H9 (cell line): ENCODE data around the gene C1orf52. TPM values are rescaled to one million over a fixed set of nuclear protein-coding genes. Genes with fewer than 3 reads are reported as not detected.

Source experiments
- DNase-seq: peaks from one replicate; pipeline ENCODE4 v3.0.0-alpha.2; 2017
- H2AFZ ChIP-seq: one replicate; pipeline ENCODE4 v1.6.1; 2013; ENCODE audit warnings: mild to moderate bottlenecking, low read length, control low read depth, moderate library complexity
- H2AK5ac ChIP-seq: 2 replicates; pipeline ENCODE4 v1.6.1; 2013; ENCODE audit warnings: low read length, control low read depth, mixed read lengths; ENCODE audit not compliant: insufficient read length
- H2BK120ac ChIP-seq: one replicate; pipeline ENCODE4 v1.6.1; 2013; ENCODE audit warnings: low read depth, mild to moderate bottlenecking, low read length, control low read depth, inconsistent platforms; ENCODE audit not compliant: poor library complexity, severe bottlenecking
- H2BK12ac ChIP-seq: 2 replicates; pipeline ENCODE4 v1.6.1; 2013; ENCODE audit warnings: low read length, control low read depth, mixed read lengths, low read depth; ENCODE audit not compliant: insufficient read length
- H2BK15ac ChIP-seq: 2 replicates; pipeline ENCODE4 v1.6.1; 2013; ENCODE audit warnings: low read depth, low read length, control low read depth
- H2BK20ac ChIP-seq: one replicate; pipeline ENCODE4 v1.6.1; 2013; ENCODE audit warnings: low read depth, mild to moderate bottlenecking, low read length, control low read depth, inconsistent platforms; ENCODE audit not compliant: poor library complexity, severe bottlenecking
- H2BK5ac ChIP-seq: 2 replicates; pipeline ENCODE4 v1.6.1; 2013; ENCODE audit warnings: low read length, control low read depth, mixed read lengths; ENCODE audit not compliant: insufficient read length
- H3K14ac ChIP-seq: 2 replicates; pipeline ENCODE4 v1.6.1; 2013; ENCODE audit warnings: low read length, control low read depth; ENCODE audit not compliant: insufficient read depth
- H3K18ac ChIP-seq: 2 replicates; pipeline ENCODE4 v1.6.1; 2013; ENCODE audit warnings: low read depth, mild to moderate bottlenecking, mixed read lengths, low read length, control low read depth; ENCODE audit not compliant: insufficient read length
- H3K23ac ChIP-seq: 2 replicates; pipeline ENCODE4 v1.6.1; 2013; ENCODE audit warnings: low read length, control low read depth, mixed read lengths, low read depth; ENCODE audit not compliant: insufficient read length
- H3K23me2 ChIP-seq: 2 replicates; pipeline ENCODE4 v1.6.1; 2013; ENCODE audit warnings: low read depth, mild to moderate bottlenecking, mixed read lengths, low read length, control low read depth; ENCODE audit not compliant: insufficient read length, poor library complexity, severe bottlenecking
- H3K27ac ChIP-seq: 2 replicates; pipeline ENCODE4 v1.5.1; 2013; ENCODE audit warnings: low read length, control low read depth, mixed read lengths, low read depth; ENCODE audit not compliant: insufficient read length
- H3K27me3 ChIP-seq: 2 replicates; pipeline ENCODE4 v1.6.1; 2013; ENCODE audit warnings: low read length, control low read depth, inconsistent platforms; ENCODE audit not compliant: insufficient read depth
- H3K4ac ChIP-seq: 2 replicates; pipeline ENCODE4 v1.6.1; 2013; ENCODE audit warnings: low read depth, mild to moderate bottlenecking, control low read depth, inconsistent platforms, low read length, moderate library complexity
- H3K4me1 ChIP-seq: 2 replicates; pipeline ENCODE4 v1.6.1; 2013; ENCODE audit warnings: low read length, control low read depth, inconsistent platforms; ENCODE audit not compliant: insufficient read depth
- H3K4me2 ChIP-seq: 2 replicates; pipeline ENCODE4 v1.6.1; 2013; ENCODE audit warnings: low read length, control low read depth, mixed read lengths; ENCODE audit not compliant: insufficient read length, insufficient read depth
- H3K56ac ChIP-seq: 2 replicates; pipeline ENCODE4 v1.6.1; 2013; ENCODE audit warnings: low read depth, mild to moderate bottlenecking, mixed read lengths, low read length, control low read depth; ENCODE audit not compliant: insufficient read length
- H3K79me1 ChIP-seq: 2 replicates; pipeline ENCODE4 v1.6.1; 2013; ENCODE audit warnings: low read depth, mild to moderate bottlenecking, moderate library complexity, low read length, control low read depth, inconsistent platforms; ENCODE audit not compliant: insufficient read depth, poor library complexity, severe bottlenecking
- H3K79me2 ChIP-seq: 2 replicates; pipeline ENCODE4 v1.6.1; 2013; ENCODE audit warnings: low read length, control low read depth, inconsistent platforms; ENCODE audit not compliant: insufficient read depth
- H3K9ac ChIP-seq: 2 replicates; pipeline ENCODE4 v1.6.1; 2013; ENCODE audit warnings: low read length, control low read depth, mixed read lengths; ENCODE audit not compliant: insufficient read length; ENCODE audit errors: extremely low read depth
- H3K9me3 ChIP-seq: one replicate; pipeline ENCODE4 v1.6.1; 2013; ENCODE audit warnings: low read depth, low read length, inconsistent platforms; ENCODE audit not compliant: control insufficient read depth
- H3T11ph ChIP-seq: one replicate; pipeline ENCODE4 v1.6.1; 2013; ENCODE audit warnings: mild to moderate bottlenecking, low read length, control low read depth, inconsistent platforms
- H4K20me1 ChIP-seq: one replicate; pipeline ENCODE4 v1.6.1; 2013; ENCODE audit not compliant: control insufficient read depth, insufficient read length, insufficient read depth
- H4K5ac ChIP-seq: 2 replicates; pipeline ENCODE4 v1.6.1; 2013; ENCODE audit warnings: low read depth, mild to moderate bottlenecking, mixed read lengths, low read length, control low read depth; ENCODE audit not compliant: insufficient read length
- H4K8ac ChIP-seq: replicated peaks from 2 replicates; pipeline ENCODE4 v1.6.1; 2013; ENCODE audit warnings: low read length, control low read depth, mixed read lengths, low read depth; ENCODE audit not compliant: insufficient read length
- H4K91ac ChIP-seq: 2 replicates; pipeline ENCODE4 v1.6.1; 2013; ENCODE audit warnings: low read depth, mild to moderate bottlenecking, moderate library complexity, mixed read lengths, low read length, control low read depth; ENCODE audit not compliant: insufficient read length
- H3K27ac Mint-ChIP-seq, 3 experiments: 2 replicates in 2 of 3; 3 replicates in 1 of 3; pipeline ENCODE4 v1.8.0; 2020 to 2021; ENCODE audit warnings: mixed read lengths in 3 of 3, mild to moderate bottlenecking in 1 of 3, moderate library complexity in 1 of 3
- H3K27me3 Mint-ChIP-seq: 2 replicates; pipeline ENCODE4 v1.8.0; 2021; ENCODE audit warnings: low read depth, mild to moderate bottlenecking, moderate library complexity, mixed read lengths
- H3K36me3 Mint-ChIP-seq, 3 experiments: 2 replicates in 2 of 3; 3 replicates in 1 of 3; pipeline ENCODE4 v1.8.0; 2020 to 2021; ENCODE audit warnings: low read depth in 3 of 3, mixed read lengths in 3 of 3; ENCODE audit not compliant: insufficient read depth in 1 of 3
- H3K4me1 Mint-ChIP-seq, 2 experiments: 2 replicates each; pipeline ENCODE4 v1.8.0; 2020; ENCODE audit warnings: mixed read lengths in 2 of 2
- H3K4me3 Mint-ChIP-seq, 2 experiments: 2 replicates in 1 of 2; 3 replicates in 1 of 2; pipeline ENCODE4 v1.8.0; 2020 to 2021; ENCODE audit warnings: mild to moderate bottlenecking in 2 of 2, mixed read lengths in 2 of 2, moderate library complexity in 1 of 2
- H3K9me3 Mint-ChIP-seq, 2 experiments: 2 replicates in 1 of 2; 3 replicates in 1 of 2; pipeline ENCODE4 v1.8.0; 2020; ENCODE audit warnings: mild to moderate bottlenecking in 2 of 2, mixed read lengths in 2 of 2, moderate library complexity in 1 of 2
- WGBS: extraction: QIAGEN DNeasy Blood & Tissue Kit; methylation state at CpG from one replicate; pipeline ENCODE4 v1.1.7; 2013; ENCODE audit warnings: missing lambda C conversion rate, low lambda C conversion rate, mixed read lengths; ENCODE audit not compliant: insufficient read length; ENCODE audit errors: extremely low coverage; 5-methylcytosine and 5-hydroxymethylcytosine counted together
- total RNA-seq: library from RNA; stranded (reverse); gene quantifications from 2 replicates; pipeline ENCODE4 v1.2.1, GENCODE V29; 2021
- TF ChIP-seq, protein P1 (sequence below): fragments of 200-600 bp; sonication (generic); conservative IDR thresholded peaks from 3 replicates; pipeline ENCODE4 v1.8.0; 2021; ENCODE audit warnings: antibody characterized with exemption, mild to moderate bottlenecking

The C1orf52 gene
- total RNA-seq, 1 experiment from 2014 or later = 45.1 TPM

DNA sequence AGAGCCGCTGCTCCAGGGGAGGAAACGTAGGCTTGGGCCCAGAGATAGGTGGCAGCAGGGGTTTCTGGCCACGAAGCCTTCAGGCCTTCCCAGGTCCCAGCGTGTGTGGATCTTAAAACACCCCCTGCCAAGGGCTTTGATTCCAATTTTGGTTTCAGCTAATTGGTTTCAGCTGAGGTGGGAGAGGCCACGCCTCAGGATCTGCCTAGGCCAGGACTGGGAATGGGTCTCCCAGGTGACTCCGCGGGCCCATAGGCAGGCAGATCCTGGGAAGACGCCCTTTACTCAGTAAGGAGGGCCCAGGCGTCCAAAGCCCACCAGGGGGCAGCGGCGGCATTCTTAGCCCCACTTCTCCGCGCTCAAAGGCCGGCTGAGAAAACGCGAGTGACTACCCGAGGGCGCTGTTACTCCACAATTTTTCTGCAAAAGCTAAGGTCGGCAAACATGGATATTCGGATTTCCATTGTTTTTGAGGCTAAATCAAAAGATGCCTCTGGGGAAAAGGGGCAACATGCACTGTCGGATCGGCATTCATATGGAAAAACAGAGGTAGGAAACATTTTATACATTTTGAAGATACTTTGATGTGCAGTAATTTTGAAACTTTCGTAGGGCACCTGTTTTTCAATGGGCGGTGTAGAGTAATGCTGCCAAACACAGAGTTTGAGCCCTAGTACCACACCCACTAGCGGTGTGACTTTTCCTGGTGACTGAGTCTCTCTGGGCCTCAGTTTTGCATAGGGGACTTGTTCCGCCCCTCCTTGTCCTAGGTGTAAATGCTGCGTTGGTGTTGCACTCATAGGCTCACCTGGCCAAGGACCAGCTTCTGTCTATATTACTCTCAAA, 48.7 kb upstream of the C1orf52 start:
- Histone ChIP-seq H4K8ac (no peak overlapping the region), H2AFZ (peak overlapping the region; percentile 79), H3K79me1 (no peaks in the 10 kb centered on the region), H3K4me2 (peak overlapping the region; percentile 9), H2BK15ac (no peak overlapping the region), H2BK120ac (no peak overlapping the region), H3K23ac (no peak overlapping the region), H4K91ac (no peak overlapping the region), H3K56ac (no peak overlapping the region), H2BK20ac (no peak overlapping the region), H4K5ac (no peak overlapping the region), H3K9me3 (no peaks in the 10 kb centered on the region), H3K4ac (no peak overlapping the region), H3K27ac (no peak overlapping the region), H2BK5ac (no peak overlapping the region), H3T11ph (no peak overlapping the region), H3K27me3 (no peaks in the 10 kb centered on the region), H3K23me2 (no peaks in the 10 kb centered on the region), H3K18ac (no peak overlapping the region), H3K79me2 (no peaks in the 10 kb centered on the region), H3K4me1 (peaks cover 7% of the 10 kb centered on the region; the same call in 1 of the 2 replicates), H2BK12ac (no peak overlapping the region), H4K20me1 (no peaks in the 10 kb centered on the region), H3K14ac (no peak overlapping the region), H3K9ac (no peak overlapping the region), H2AK5ac (no peak overlapping the region)
- H3K27me3 Mint-ChIP-seq = no peaks in the 10 kb centered on the region
- TF ChIP-seq, protein P1, sequence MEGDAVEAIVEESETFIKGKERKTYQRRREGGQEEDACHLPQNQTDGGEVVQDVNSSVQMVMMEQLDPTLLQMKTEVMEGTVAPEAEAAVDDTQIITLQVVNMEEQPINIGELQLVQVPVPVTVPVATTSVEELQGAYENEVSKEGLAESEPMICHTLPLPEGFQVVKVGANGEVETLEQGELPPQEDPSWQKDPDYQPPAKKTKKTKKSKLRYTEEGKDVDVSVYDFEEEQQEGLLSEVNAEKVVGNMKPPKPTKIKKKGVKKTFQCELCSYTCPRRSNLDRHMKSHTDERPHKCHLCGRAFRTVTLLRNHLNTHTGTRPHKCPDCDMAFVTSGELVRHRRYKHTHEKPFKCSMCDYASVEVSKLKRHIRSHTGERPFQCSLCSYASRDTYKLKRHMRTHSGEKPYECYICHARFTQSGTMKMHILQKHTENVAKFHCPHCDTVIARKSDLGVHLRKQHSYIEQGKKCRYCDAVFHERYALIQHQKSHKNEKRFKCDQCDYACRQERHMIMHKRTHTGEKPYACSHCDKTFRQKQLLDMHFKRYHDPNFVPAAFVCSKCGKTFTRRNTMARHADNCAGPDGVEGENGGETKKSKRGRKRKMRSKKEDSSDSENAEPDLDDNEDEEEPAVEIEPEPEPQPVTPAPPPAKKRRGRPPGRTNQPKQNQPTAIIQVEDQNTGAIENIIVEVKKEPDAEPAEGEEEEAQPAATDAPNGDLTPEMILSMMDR = peak; percentile 98
- H3K9me3 Mint-ChIP-seq = no peaks in the 10 kb centered on the region; a peak in 1 of 5 replicates
- peak overlapping the region; percentile 34; a peak in 4 of 5 replicates for H3K4me3 Mint-ChIP-seq
- WGBS = no CpG with 5 or more reads among the region's 27 CpGs
- H3K4me1 Mint-ChIP-seq = peaks cover 18% of the 10 kb centered on the region in 2 experiments
- H3K36me3 Mint-ChIP-seq = no peaks in the 10 kb centered on the region
- DNase-seq = peak; percentile 93
- H3K27ac Mint-ChIP-seq = peak overlapping the region in 1 of 3 experiments; percentile 18; a peak in 1 of 7 replicates
